Thoracic aorta (tissue), 2 donors: Measurements from ENCODE around the gene BHLHE41. TPM values are rescaled to one million over a fixed set of nuclear protein-coding genes. Genes with fewer than 3 reads are reported as not detected.
A peak's percentile ranks its signal among the peaks of the same experiment; 100 is the strongest.

Experiments used
- ATAC-seq: fragments of 150-250 bp; one replicate; pipeline ENCODE4 v1.8.0; 2017; ENCODE audit warnings: low read depth; ENCODE audit not compliant: insufficient number of reproducible peaks, low FRiP score
- DNase-seq: peaks from one replicate; pipeline ENCODE4 v3.0.0-alpha.2; 2020; ENCODE audit warnings: low spot score
- H3K27ac ChIP-seq, 2 donors: fragments of 200-600 bp; sonication (generic); 1 replicate in 1 of 2; 2 replicates in 1 of 2; pipeline ENCODE4 v1.5.1; 2016; ENCODE audit warnings: mild to moderate bottlenecking in 2 of 2, moderate library complexity in 2 of 2
- H3K27me3 ChIP-seq: fragments of 200-600 bp; sonication (generic); replicated peaks from 2 replicates; pipeline ENCODE4 v1.6.0; 2016; ENCODE audit warnings: mild to moderate bottlenecking; ENCODE audit not compliant: insufficient read depth
- H3K36me3 ChIP-seq: fragments of 200-600 bp; sonication (generic); one replicate; pipeline ENCODE4 v1.5.1; 2016
- H3K4me1 ChIP-seq, 2 donors: fragments of 200-600 bp; sonication (generic); 1 replicate in 1 of 2; 2 replicates in 1 of 2; pipeline versions ENCODE4 v1.5.1 to v1.6.0; 2016; ENCODE audit warnings: low read depth in 2 of 2, mild to moderate bottlenecking in 1 of 2; ENCODE audit not compliant: control insufficient read depth in 1 of 2
- H3K4me3 ChIP-seq: fragments of 200-600 bp; sonication (generic); 2 replicates; pipeline ENCODE4 v1.5.1; 2016; ENCODE audit warnings: mild to moderate bottlenecking
- H3K9me3 ChIP-seq: fragments of 200-600 bp; sonication (generic); 2 replicates; pipeline ENCODE4 v1.5.1; 2016
- total RNA-seq, 2 donors: library from RNA; depleted of rRNA; stranded (reverse); fragments of >200 nt; gene quantifications; one replicate each; pipeline versions ENCODE4 v1.1.0 to v1.2.3, GENCODE V29; 2016
- TF ChIP-seq, protein P1 (sequence below): fragments of 200-600 bp; sonication (generic); IDR thresholded peaks from one replicate; pipeline ENCODE4 v1.5.1; 2019; ENCODE audit warnings: antibody characterized with exemption

The BHLHE41 gene
- total RNA-seq, 2 donors from 2014 or later, result 7.5 to 29.8 TPM

DNA sequence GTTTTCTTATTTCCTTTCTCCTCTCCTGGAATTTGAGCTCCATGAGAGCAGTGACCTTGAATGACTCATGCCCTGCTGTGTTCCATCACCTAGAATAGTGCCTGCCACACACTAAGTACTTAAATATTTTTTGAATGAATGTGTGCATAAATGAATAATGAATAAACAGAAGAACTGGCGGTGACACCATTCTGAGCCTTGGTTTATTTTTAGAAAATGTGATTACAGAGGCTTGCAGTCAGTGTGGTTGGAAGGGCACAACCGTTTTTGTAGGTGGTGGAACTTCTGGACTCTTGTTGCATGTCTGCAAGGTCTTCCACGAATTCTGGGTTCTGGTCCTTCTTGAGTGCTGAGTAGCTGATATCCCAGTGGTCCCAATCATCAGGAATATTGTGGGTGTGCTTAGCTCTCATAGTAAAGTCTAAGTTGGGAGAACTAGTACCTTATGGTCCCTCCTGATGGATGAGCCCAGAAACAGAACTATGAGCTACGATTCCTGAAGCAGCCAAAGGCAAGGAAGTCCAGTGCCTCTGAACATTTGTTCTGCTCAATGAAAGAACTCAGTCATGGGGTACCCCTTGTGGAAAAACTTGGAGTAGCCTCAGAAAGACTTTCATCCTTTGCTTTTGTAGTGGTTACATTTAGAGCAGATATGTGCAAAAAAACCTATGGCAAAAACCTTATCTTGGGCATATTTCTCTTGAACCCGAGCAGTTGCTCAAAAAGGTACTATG lies 28.8 kb upstream of the BHLHE41 start:
- H3K4me3 ChIP-seq, result peak overlapping the region; percentile 42
- H3K4me1 ChIP-seq, result peaks cover 18 to 42% of the 10 kb centered on the region in 2 donors
- peak overlapping the region; percentile 57 to 73 for H3K27ac ChIP-seq
- H3K27me3 ChIP-seq, result no peaks in the 10 kb centered on the region
- DNase-seq, result peak; percentile 13
- H3K36me3 ChIP-seq, result no peaks in the 10 kb centered on the region
- no peaks in the 10 kb centered on the region for H3K9me3 ChIP-seq
- TF ChIP-seq, protein P1, sequence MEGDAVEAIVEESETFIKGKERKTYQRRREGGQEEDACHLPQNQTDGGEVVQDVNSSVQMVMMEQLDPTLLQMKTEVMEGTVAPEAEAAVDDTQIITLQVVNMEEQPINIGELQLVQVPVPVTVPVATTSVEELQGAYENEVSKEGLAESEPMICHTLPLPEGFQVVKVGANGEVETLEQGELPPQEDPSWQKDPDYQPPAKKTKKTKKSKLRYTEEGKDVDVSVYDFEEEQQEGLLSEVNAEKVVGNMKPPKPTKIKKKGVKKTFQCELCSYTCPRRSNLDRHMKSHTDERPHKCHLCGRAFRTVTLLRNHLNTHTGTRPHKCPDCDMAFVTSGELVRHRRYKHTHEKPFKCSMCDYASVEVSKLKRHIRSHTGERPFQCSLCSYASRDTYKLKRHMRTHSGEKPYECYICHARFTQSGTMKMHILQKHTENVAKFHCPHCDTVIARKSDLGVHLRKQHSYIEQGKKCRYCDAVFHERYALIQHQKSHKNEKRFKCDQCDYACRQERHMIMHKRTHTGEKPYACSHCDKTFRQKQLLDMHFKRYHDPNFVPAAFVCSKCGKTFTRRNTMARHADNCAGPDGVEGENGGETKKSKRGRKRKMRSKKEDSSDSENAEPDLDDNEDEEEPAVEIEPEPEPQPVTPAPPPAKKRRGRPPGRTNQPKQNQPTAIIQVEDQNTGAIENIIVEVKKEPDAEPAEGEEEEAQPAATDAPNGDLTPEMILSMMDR, result peak; percentile 46
- ATAC-seq, result peak; percentile 97

DNA sequence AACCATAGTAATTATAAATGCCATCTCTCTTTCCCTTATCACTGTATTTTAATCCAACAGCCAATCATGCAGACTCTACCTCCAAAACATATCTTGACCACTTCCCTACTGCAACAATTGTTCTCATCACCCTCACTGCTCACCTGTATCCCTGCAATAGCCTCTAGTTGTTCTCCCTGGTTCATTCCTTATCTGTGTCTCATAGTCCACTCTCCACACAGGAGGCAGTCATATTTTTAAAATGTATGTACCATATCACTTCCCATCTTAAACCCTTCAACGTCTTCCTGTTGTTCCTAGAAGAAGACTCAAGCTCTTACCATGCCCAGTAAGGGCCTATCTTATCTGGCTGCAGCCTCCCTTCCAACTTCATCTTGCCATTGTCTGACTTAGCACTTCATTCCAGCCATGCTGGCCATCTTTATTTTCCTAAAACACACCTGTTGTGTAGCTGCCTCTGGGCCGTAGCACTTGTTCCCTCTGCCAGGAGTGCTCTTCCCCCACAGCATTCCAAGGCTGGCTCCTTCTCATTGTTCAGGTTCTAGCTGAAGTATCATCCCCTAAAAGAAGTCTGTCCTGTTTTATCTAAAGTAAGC lies 27.8 kb upstream of the BHLHE41 start:
- ATAC-seq, result no peak
- Histone ChIP-seq H3K4me3 (no peak overlapping the region), H3K36me3 (no peaks in the 10 kb centered on the region), H3K27me3 (no peaks in the 10 kb centered on the region), H3K9me3 (no peaks in the 10 kb centered on the region), H3K4me1 (peaks cover 18 to 42% of the 10 kb centered on the region in 2 donors), H3K27ac (peak overlapping the region; percentile 57 to 73)
- no peak for DNase-seq
- TF ChIP-seq, protein P1, result no peak

DNA sequence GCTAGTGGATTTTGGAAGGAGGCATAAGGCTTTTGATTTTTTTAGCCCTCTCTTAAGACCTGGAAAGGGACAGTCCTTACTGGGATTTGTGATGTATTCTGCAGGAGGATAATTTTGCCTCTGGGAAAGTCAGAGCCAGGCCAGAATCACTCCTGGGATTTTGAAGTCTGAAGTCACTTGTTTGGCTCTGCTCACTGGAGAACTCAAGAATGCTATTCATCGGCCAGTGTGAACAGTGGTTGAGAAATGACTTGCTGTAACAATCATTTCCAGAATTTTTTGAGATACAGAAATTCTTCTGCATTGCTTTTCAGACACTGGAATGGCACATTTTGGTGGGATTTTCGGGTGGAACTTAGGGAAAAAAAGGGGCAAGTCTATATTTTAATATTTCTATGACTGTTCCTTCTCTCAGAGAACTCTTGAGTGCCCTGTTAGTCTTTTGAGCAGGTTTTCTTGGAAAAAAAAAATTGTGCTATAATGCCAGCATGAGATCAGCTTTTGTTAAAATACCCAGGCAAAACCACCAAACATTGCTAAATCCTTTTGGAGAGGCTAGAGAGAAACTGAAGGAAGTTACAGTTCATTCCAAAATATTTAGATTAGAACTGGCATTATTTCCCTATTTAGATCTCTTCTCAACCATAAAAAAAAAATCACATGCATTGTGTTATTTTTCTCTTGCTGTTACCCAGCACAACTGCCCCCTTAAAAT lies 26.1 kb upstream of the BHLHE41 start:
- DNase-seq (no peak), ATAC-seq (peak; percentile 65)
- TF ChIP-seq, protein P1, result no peak
- Histone ChIP-seq H3K36me3 (no peaks in the 10 kb centered on the region), H3K9me3 (no peaks in the 10 kb centered on the region), H3K4me1 (peaks cover 18 to 42% of the 10 kb centered on the region in 2 donors), H3K27me3 (no peaks in the 10 kb centered on the region), H3K27ac (peak overlapping the region; percentile 64 to 66), H3K4me3 (no peak overlapping the region)

DNA sequence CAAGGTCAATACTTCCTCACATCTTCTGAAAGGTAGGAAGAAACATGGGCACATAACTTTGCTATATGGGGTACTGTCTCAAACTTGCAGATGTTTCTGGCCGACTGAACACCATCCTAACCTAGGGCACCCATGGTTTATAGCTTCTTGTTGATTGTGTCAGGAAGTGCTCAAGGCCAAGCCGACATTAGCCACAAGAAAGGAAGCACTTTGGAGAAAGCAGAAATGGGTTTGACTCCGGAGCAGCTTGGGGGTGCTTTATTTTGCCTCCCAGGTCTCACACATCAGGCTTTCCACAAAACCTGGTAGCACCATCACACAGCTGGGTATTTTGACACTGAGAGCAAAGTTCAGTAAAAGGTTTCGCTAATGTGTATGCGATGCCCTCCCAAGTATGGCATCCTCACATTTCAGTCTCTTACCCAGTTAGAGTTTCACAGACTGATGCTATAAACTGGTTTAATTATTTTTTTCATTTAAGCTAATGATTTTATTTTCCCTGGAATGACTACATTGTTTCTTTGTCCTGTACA lies 25.2 kb upstream of the BHLHE41 start:
- H3K4me3 ChIP-seq, result no peak overlapping the region
- TF ChIP-seq, protein P1, result no peak
- H3K27me3 ChIP-seq, result no peaks in the 10 kb centered on the region
- H3K27ac ChIP-seq, result peak overlapping the region; percentile 64 to 66
- no peaks in the 10 kb centered on the region for H3K9me3 ChIP-seq
- ATAC-seq, result no peak
- no peaks in the 10 kb centered on the region for H3K36me3 ChIP-seq
- no peak for DNase-seq
- H3K4me1 ChIP-seq, result peaks cover 18 to 42% of the 10 kb centered on the region in 2 donors

DNA sequence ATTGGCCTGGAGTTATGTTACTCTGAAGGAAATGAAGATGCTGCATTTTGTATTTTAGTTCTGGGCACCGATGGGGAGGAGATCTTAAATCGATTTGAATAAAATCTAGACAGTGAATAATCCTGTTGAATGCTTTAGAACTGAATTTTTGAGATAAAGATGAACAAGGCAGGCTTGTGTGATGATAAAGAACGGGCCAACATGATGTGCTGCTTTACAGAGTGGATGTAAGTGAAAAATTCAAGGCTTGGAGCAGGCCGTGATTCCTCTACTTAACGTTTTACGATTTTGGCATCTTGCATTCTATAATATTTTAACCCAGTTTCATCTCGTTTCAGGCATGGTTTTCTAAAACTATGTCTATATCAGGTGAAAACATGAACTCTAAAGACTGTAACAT lies 23.5 kb upstream of the BHLHE41 start:
- Histone ChIP-seq H3K4me1 (peaks cover 15 to 31% of the 10 kb centered on the region in 2 donors), H3K27ac (no peak overlapping the region), H3K9me3 (no peaks in the 10 kb centered on the region), H3K4me3 (no peak overlapping the region), H3K36me3 (no peaks in the 10 kb centered on the region), H3K27me3 (no peaks in the 10 kb centered on the region)
- ATAC-seq (no peak), DNase-seq (no peak)
- TF ChIP-seq, protein P1, result no peak
